ENCODE measurements around the gene UCP3. TPM values are rescaled to one million over a fixed set of nuclear protein-coding genes. Genes with fewer than 3 reads are reported as not detected.

UCP3 gene
- total RNA-seq, 2 donors from 2014 or later = 0.55 to 6.8 TPM

- intact Hi-C loops (cut with DNase I) = no loop called here
- Histone ChIP-seq H3K4me1 (replicated peaks) (no peaks in the 10 kb centered on the region), H3K4me3 (no peak overlapping the region), H3K27ac (no peak overlapping the region), H3K9me3 (no peaks in the 10 kb centered on the region), H3K27me3 (replicated peaks; ENCODE audit: insufficient read depth) (no peaks in the 10 kb centered on the region), H3K36me3 (peaks cover 0 to 7% of the 10 kb centered on the region in 2 donors)
- WGBS = 96% methylated on average over 3 of the region's 3 CpGs
- DNase-seq (ENCODE audit: low spot score) = no peak
- TF ChIP-seq CTCF (IDR thresholded peaks at IDR 0.05) (no peak), POLR2A (IDR thresholded peaks at IDR 0.05) (no peak), POLR2AphosphoS5 (IDR thresholded peaks at IDR 0.05) (no peak)
Measured at GRCh38 chr11:74033046-74033445, 24.2 kb upstream of the UCP3 start.

- Histone ChIP-seq H3K27me3 (replicated peaks; ENCODE audit: insufficient read depth) (no peaks in the 10 kb centered on the region), H3K4me1 (replicated peaks) (no peaks in the 10 kb centered on the region), H3K36me3 (peaks cover 0 to 7% of the 10 kb centered on the region in 2 donors), H3K9me3 (no peaks in the 10 kb centered on the region), H3K27ac (no peak overlapping the region), H3K4me3 (no peak overlapping the region)
- WGBS = 79% methylated on average over 9 of the region's 9 CpGs
- DNase-seq (ENCODE audit: low spot score) = no peak
- TF ChIP-seq POLR2A (IDR thresholded peaks at IDR 0.05) (no peak), POLR2AphosphoS5 (IDR thresholded peaks at IDR 0.05) (no peak), CTCF (IDR thresholded peaks at IDR 0.05) (no peak)
- intact Hi-C loops (cut with DNase I) = no loop called here
Measured at GRCh38 chr11:74030723-74031676, 22.1 kb upstream of the UCP3 start.

- DNase-seq (ENCODE audit: low spot score) = no peak
- no peak for TF ChIP-seq POLR2AphosphoS5 (IDR thresholded peaks at IDR 0.05)
- no peak for TF ChIP-seq POLR2A (IDR thresholded peaks at IDR 0.05)
- TF ChIP-seq CTCF (IDR thresholded peaks at IDR 0.05) = no peak
- intact Hi-C loops (cut with DNase I) = no loop called here
- 85% methylated on average over 7 of the region's 7 CpGs for WGBS
- Histone ChIP-seq H3K4me1 (replicated peaks) (no peaks in the 10 kb centered on the region), H3K27me3 (replicated peaks; ENCODE audit: insufficient read depth) (no peaks in the 10 kb centered on the region), H3K27ac (no peak overlapping the region), H3K4me3 (no peak overlapping the region), H3K9me3 (no peaks in the 10 kb centered on the region), H3K36me3 (no peaks in the 10 kb centered on the region)
Measured at GRCh38 chr11:74025467-74026166, 16.7 kb upstream of the UCP3 start.

- intact Hi-C loops (cut with DNase I) = no loop called here
- DNase-seq (ENCODE audit: low spot score) = no peak
Measured at GRCh38 chr11:74024261-74025029, 15.6 kb upstream of the UCP3 start.

More at GRCh38 chr11:74024261-74025029, 15.6 kb upstream of the UCP3 start:
- TF ChIP-seq CTCF (IDR thresholded peaks at IDR 0.05) (no peak), POLR2AphosphoS5 (IDR thresholded peaks at IDR 0.05) (no peak), POLR2A (IDR thresholded peaks at IDR 0.05) (no peak)
- Histone ChIP-seq H3K4me3 (no peak overlapping the region), H3K9me3 (no peaks in the 10 kb centered on the region), H3K27ac (no peak overlapping the region), H3K4me1 (replicated peaks) (no peaks in the 10 kb centered on the region), H3K36me3 (no peaks in the 10 kb centered on the region), H3K27me3 (replicated peaks; ENCODE audit: insufficient read depth) (no peaks in the 10 kb centered on the region)
- WGBS = 74% methylated on average over 2 of the region's 2 CpGs

Data from prostate gland (tissue), 2 donors.